ENCODE measurements around the gene KIRREL3. TPM values are rescaled to one million over a fixed set of nuclear protein-coding genes. Genes with fewer than 3 reads are reported as not detected.

Gene KIRREL3
- total RNA-seq, 1 donor from 2014 or later: not detected

DNA sequence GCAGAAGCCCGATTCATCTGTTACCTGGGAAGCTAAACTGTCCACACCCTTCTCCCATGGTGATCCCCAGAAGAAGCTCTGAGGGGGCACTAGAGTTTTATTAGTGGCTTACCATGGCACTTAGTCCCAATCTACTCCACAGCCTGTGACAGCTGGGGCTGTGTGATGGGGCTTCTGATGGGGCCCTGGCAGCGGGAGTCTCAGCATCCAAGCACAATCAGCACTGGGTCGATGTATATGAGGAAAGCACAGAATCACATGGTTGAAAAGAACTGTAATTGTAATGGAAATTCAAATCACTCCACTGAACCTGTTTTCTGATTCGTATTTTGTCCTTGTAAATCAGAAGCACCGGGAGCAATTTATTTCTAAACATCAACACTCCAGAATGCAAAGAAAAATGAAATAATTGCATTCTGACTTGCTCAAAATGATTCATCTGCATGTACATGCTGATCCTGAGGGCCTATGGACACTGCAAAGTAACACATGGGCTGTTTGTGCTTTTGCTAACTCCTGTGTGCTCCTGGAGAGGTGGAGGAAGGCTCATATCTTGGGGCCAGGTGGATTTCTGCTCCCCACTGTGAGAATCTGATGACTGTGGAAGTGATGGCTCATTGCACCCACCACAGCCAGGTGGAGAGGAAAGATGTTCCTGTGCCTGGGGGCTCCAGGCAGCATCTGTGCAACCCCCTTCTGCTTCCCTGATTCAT, 203.0 kb downstream of the KIRREL3 start:
- TF ChIP-seq, protein P1, sequence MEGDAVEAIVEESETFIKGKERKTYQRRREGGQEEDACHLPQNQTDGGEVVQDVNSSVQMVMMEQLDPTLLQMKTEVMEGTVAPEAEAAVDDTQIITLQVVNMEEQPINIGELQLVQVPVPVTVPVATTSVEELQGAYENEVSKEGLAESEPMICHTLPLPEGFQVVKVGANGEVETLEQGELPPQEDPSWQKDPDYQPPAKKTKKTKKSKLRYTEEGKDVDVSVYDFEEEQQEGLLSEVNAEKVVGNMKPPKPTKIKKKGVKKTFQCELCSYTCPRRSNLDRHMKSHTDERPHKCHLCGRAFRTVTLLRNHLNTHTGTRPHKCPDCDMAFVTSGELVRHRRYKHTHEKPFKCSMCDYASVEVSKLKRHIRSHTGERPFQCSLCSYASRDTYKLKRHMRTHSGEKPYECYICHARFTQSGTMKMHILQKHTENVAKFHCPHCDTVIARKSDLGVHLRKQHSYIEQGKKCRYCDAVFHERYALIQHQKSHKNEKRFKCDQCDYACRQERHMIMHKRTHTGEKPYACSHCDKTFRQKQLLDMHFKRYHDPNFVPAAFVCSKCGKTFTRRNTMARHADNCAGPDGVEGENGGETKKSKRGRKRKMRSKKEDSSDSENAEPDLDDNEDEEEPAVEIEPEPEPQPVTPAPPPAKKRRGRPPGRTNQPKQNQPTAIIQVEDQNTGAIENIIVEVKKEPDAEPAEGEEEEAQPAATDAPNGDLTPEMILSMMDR (IDR thresholded peaks at IDR 0.05; ENCODE audit: insufficient read depth, low read length, severe bottlenecking): no peak
- Histone ChIP-seq H3K27me3 (ENCODE audit: control insufficient read depth, insufficient read depth, low read length) (no peaks in the 10 kb centered on the region), H3K36me3 (ENCODE audit: control insufficient read depth, insufficient read depth, low read length) (no peaks in the 10 kb centered on the region), H3K4me3 (ENCODE audit: low read depth, low read length) (no peak overlapping the region)
- DNase-seq (ENCODE audit: low read depth) (no peak), FAIRE-seq (no peak)

DNA sequence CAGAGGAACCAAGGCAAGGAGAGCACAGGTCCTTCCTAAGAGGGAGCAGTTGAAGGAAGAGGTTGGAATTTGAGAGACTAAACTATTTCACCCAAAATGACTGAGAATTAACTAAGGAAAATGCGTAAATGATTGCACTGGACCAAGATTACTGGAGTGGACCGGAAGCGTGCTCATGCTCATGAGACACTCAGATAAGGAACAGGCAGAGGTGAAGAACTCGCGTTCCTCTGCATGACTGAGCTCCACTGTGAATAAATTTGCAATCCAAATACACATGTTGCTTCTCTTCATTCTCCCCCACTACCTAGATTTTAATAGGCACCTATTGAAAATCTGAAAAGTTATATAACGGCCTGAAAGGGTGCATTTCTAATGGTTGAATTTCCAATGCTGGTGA, 207.0 kb downstream of the KIRREL3 start:
- TF ChIP-seq, protein P1 (IDR thresholded peaks at IDR 0.05; ENCODE audit: insufficient read depth, low read length, severe bottlenecking): no peak
- DNase-seq (ENCODE audit: low read depth) (no peak), FAIRE-seq (peak; percentile 82)
- Histone ChIP-seq H3K36me3 (ENCODE audit: control insufficient read depth, insufficient read depth, low read length) (no peaks in the 10 kb centered on the region), H3K4me3 (ENCODE audit: low read depth, low read length) (no peak overlapping the region), H3K27me3 (ENCODE audit: control insufficient read depth, insufficient read depth, low read length) (no peaks in the 10 kb centered on the region)

DNA sequence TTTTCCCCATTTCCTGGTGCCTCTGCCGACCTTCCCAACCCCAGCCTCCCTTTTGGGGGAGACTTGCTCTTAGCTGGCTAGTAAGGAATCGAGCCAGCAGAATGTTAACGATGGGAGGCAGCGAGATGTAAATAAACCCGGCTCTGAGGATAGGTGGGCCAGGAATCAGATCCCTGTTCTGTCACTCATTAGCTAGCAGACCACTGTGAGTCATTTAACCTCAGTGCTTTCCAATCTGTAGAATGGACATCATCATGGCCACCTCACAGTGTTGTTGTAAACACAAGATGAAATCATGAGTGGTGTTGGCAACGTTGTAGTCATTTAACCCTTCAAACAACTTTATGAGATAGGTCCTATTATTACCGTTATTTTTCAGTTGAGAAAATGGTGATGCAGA, 208.6 kb downstream of the KIRREL3 start:
- DNase-seq (ENCODE audit: low read depth) (no peak), FAIRE-seq (no peak)
- Histone ChIP-seq H3K36me3 (ENCODE audit: control insufficient read depth, insufficient read depth, low read length) (no peaks in the 10 kb centered on the region), H3K27me3 (ENCODE audit: control insufficient read depth, insufficient read depth, low read length) (no peaks in the 10 kb centered on the region), H3K4me3 (ENCODE audit: low read depth, low read length) (no peak overlapping the region)
- TF ChIP-seq, protein P1 (IDR thresholded peaks at IDR 0.05; ENCODE audit: insufficient read depth, low read length, severe bottlenecking): no peak

- H3K4me3 ChIP-seq (ENCODE audit: low read depth, low read length): no peak overlapping the region
- H3K36me3 ChIP-seq (ENCODE audit: control insufficient read depth, insufficient read depth, low read length): no peaks in the 10 kb centered on the region
- DNase-seq (ENCODE audit: low read depth) (no peak), FAIRE-seq (no peak)
- H3K27me3 ChIP-seq (ENCODE audit: control insufficient read depth, insufficient read depth, low read length): no peaks in the 10 kb centered on the region
- TF ChIP-seq, protein P1 (IDR thresholded peaks at IDR 0.05; ENCODE audit: insufficient read depth, low read length, severe bottlenecking): no peak
These were observed 209.1 kb downstream of the KIRREL3 start for GRCh38 chr11:126791446-126791845.

- Histone ChIP-seq H3K36me3 (ENCODE audit: control insufficient read depth, insufficient read depth, low read length) (no peaks in the 10 kb centered on the region), H3K4me3 (ENCODE audit: low read depth, low read length) (no peak overlapping the region), H3K27me3 (ENCODE audit: control insufficient read depth, insufficient read depth, low read length) (no peaks in the 10 kb centered on the region)
- FAIRE-seq (peak; percentile 58), DNase-seq (ENCODE audit: low read depth) (peak; percentile 1)
- TF ChIP-seq, protein P1 (IDR thresholded peaks at IDR 0.05; ENCODE audit: insufficient read depth, low read length, severe bottlenecking): no peak
These were observed 210.0 kb downstream of the KIRREL3 start for GRCh38 chr11:126790550-126791081.

All from bronchial epithelial cell (primary cell).